ENCODE measurements around the gene SULT2A1.
"Not testable (repeated sequence)": the region's sequence is repeated elsewhere in the genome, so short reads cannot be mapped to it uniquely, and the experiment has no call there.

The SULT2A1 gene

GRCh38 chr19:47886010-47886559 is at the start of gene SULT2A1:
Gene SULT2A1, minus strand, starts transcription at chr19:47886315. Its CDS starts 58 bp downstream, at chr19:47886257.
- DNase-seq (ENCODE audit: insufficient read length, low spot score) (no peak), FAIRE-seq (no peak)

- not testable (repeated sequence) for DNase-seq (ENCODE audit: insufficient read length, low spot score); FAIRE-seq
Observed at GRCh38 chr19:47928581-47928980, 42.5 kb upstream of the SULT2A1 start.

- DNase-seq (ENCODE audit: insufficient read length, low spot score); FAIRE-seq: not testable (repeated sequence)
Observed at GRCh38 chr19:47920107-47920506, 34.0 kb upstream of the SULT2A1 start.

GRCh38 chr19:47910191-47910590 is 24.1 kb upstream of the SULT2A1 start:
- DNase-seq (ENCODE audit: insufficient read length, low spot score); FAIRE-seq: not testable (repeated sequence)

- DNase-seq (ENCODE audit: insufficient read length, low spot score); FAIRE-seq: not testable (repeated sequence)
Observed at GRCh38 chr19:47909350-47909749, 23.2 kb upstream of the SULT2A1 start.

GRCh38 chr19:47901370-47901769 is 15.3 kb upstream of the SULT2A1 start:
- DNase-seq (ENCODE audit: insufficient read length, low spot score) (no peak), FAIRE-seq (no peak)

GRCh38 chr19:47899335-47899734 is 13.2 kb upstream of the SULT2A1 start:
- no peak for DNase-seq (ENCODE audit: insufficient read length, low spot score)
- no peak for FAIRE-seq

- no peak for DNase-seq (ENCODE audit: insufficient read length, low spot score)
- no peak for FAIRE-seq
Observed at GRCh38 chr19:47897861-47898260, 11.7 kb upstream of the SULT2A1 start.

GRCh38 chr19:47896773-47897172 is 10.7 kb upstream of the SULT2A1 start:
- DNase-seq (ENCODE audit: insufficient read length, low spot score) (no peak), FAIRE-seq (no peak)

GRCh38 chr19:47896019-47896418 is 9.9 kb upstream of the SULT2A1 start:
- DNase-seq (ENCODE audit: insufficient read length, low spot score) (no peak), FAIRE-seq (no peak)

- DNase-seq (ENCODE audit: insufficient read length, low spot score) (no peak), FAIRE-seq (no peak)
Observed at GRCh38 chr19:47895165-47895782, 9.2 kb upstream of the SULT2A1 start.

- no peak for FAIRE-seq
- no peak for DNase-seq (ENCODE audit: insufficient read length, low spot score)
Observed at GRCh38 chr19:47891923-47892666, 6.0 kb upstream of the SULT2A1 start.

GRCh38 chr19:47891622-47891922 is 5.5 kb upstream of the SULT2A1 start:
- FAIRE-seq, result no peak
- no peak for DNase-seq (ENCODE audit: insufficient read length, low spot score)

GRCh38 chr19:47890865-47891621 is 4.9 kb upstream of the SULT2A1 start:
- FAIRE-seq, result no peak

GRCh38 chr19:47885067-47885463 is 1.1 kb downstream of the SULT2A1 start:
- FAIRE-seq (no peak), DNase-seq (ENCODE audit: insufficient read length, low spot score) (no peak)

More at GRCh38 chr19:47890865-47891621, 4.9 kb upstream of the SULT2A1 start:
- DNase-seq (ENCODE audit: insufficient read length, low spot score), result no peak

GRCh38 chr19:47882890-47883289 is 3.2 kb downstream of the SULT2A1 start:
- FAIRE-seq, result no peak
- DNase-seq (ENCODE audit: insufficient read length, low spot score), result no peak

- FAIRE-seq (no peak), DNase-seq (ENCODE audit: insufficient read length, low spot score) (no peak)
Observed at GRCh38 chr19:47881757-47882156, 4.4 kb downstream of the SULT2A1 start.

GRCh38 chr19:47879385-47879784 is 6.7 kb downstream of the SULT2A1 start:
- FAIRE-seq; DNase-seq (ENCODE audit: insufficient read length, low spot score): not testable (repeated sequence)

GRCh38 chr19:47878906-47879305 is 7.2 kb downstream of the SULT2A1 start:
- FAIRE-seq (no peak), DNase-seq (ENCODE audit: insufficient read length, low spot score) (no peak)

GRCh38 chr19:47865166-47865565 is 20.9 kb downstream of the SULT2A1 start:
- no peak for DNase-seq (ENCODE audit: insufficient read length, low spot score)
- no peak for FAIRE-seq

- peak; percentile 94 for DNase-seq (ENCODE audit: insufficient read length, low spot score)
- FAIRE-seq, result no peak
Observed at GRCh38 chr19:47863514-47863936, 22.6 kb downstream of the SULT2A1 start.
